HG03097 (cell line): Measurements from ENCODE around the gene GRIPAP1.

Experiments
- ATAC-seq: cut with Tn5 transposase; IDR thresholded peaks from one replicate; pipeline ENCODE4 v1.9.1; 2021; ENCODE audit not compliant: unreplicated experiment, low FRiP score

GRIPAP1 gene

DNA sequence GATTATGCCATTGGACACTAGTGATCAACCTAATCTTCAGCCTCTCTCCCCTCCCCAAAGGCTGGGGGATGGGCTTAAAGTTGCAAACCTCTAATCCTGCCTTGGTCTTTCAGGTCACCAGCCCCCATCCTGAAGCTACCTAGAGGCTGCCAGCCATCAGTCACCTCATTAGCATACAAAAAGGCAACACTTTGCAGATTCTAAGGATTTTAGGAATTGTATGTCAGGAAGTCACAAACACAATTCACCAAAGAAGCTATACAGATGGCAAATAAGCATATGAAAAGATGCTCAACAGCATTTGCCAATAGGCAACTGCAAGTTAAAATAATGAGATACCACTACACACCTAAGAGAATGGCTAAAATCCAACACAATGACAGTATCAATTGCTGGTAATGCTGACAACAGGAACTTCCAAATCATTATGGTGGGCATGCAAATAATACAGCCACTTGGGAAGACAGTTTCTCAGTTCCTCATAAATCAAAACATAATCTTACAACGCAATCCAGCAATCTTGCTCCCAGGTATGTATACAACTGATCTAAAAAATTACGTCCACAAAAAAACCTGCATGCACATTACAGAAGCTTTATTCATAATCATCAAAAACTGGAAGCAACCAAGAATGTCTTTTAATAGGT is 74.2 kb downstream of the GRIPAP1 start:
- no peak for ATAC-seq

DNA sequence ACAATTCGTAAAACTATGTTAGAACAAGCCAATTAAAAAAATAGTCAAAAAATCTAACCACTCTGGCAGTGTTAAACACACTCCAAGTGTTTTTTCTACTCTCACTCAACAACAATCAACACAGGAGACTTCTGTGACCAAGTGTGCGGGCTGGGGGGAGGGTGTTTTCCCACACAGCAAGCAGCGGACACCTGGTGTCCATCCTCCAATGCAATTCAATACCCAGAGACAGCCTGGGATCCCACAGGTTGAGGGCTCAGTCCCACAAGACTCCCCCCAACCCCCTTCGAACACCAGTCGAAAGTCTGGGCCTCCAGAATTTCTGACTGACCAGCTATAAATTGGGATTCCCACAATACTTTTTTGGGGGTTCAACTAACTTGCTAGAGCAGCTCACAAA is 74.9 kb downstream of the GRIPAP1 start:
- no peak for ATAC-seq

DNA sequence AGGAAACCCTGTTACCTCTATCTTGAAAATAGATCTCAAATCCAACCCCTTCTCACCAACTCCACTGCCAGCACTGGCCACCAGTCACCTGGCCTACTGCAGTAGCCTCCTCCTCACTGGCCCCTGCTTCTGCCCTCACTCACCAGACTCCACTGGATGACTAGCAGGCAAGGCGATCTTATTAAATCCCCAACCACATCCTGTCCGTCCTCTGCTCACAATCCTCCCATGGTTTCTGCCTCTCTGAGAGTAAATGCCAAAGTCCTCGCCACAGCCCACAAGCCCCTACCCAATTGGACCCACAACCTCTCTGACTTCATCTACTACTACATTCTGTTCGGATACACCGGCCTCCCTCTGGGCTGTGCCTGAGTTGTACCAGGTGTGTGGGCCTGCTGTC is 77.8 kb downstream of the GRIPAP1 start:
- no peak for ATAC-seq

DNA sequence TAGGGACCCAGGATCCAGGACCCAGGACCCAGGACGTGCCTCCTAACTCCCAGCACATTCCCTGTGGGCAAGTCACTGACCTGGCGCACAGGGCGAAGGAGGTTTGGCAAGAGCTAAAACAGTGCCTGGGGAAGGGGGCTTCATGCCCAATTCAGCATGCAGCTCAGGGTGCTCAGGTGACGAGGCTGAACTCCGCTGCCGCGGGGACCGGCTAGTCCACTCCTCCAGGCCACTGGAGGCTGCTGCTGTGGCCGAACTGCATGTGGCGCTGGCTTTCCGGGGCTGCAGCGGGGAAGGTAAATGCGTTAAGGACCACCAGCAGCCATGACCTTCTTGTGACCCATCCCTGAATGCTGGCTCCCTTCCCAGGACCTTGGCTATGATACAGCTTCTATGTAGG is 78.3 kb downstream of the GRIPAP1 start:
- ATAC-seq = no peak
